IMR-90 (cell line): ENCODE measurements around the gene IL6. TPM values are rescaled to one million over a fixed set of nuclear protein-coding genes. Genes with fewer than 3 reads are reported as not detected.
A peak's percentile ranks its signal among the peaks of the same experiment; 100 is the strongest.
"Not testable (repeated sequence)": the region's sequence is repeated elsewhere in the genome, so short reads cannot be mapped to it uniquely, and the experiment has no call there.

ENCODE experiments used
- ATAC-seq: fragments of 200-7000 bp; cut with Tn5 transposase; 2 replicates; pipeline ENCODE4 v1.9.1; 2020; ENCODE audit warnings: low read depth, mild to moderate bottlenecking, moderate library complexity
- BruUV-seq: library from RNA; stranded (reverse); fragments of 400-500 nt; replicated peaks from 2 replicates; lab custom pipeline; 2021; lab: Mats Ljungman, UMichigan
- CTCF ChIA-PET: fragments of 300-600 bp; formaldehyde crosslinking; extraction: SDS; loops from one replicate; lab custom pipeline; 2021; ENCODE audit warnings: antibody characterized with exemption; lab: Yijun Ruan, JAX
- POLR2A ChIA-PET: fragments of 300-600 bp; sonication (Branson Sonifier 250); formaldehyde crosslinking; loops from one replicate; lab custom pipeline; 2022; ENCODE audit warnings: antibody characterized with exemption; ENCODE audit not compliant: unreplicated experiment; lab: Charles Lee
- DNase-seq: peaks from one replicate; pipeline ENCODE4 v3.0.0; 2013
- H2AFZ ChIP-seq: replicated peaks from 2 replicates; pipeline ENCODE3; 2013; ENCODE audit warnings: low read length, mild to moderate bottlenecking; ENCODE audit not compliant: poor library complexity
- H2AK5ac ChIP-seq: 2 replicates; pipeline ENCODE4 v1.6.1; 2013; ENCODE audit warnings: low read depth, low read length, inconsistent platforms
- H2AK9ac ChIP-seq: replicated peaks from 2 replicates; pipeline ENCODE3; 2013; ENCODE audit warnings: mild to moderate bottlenecking, low read depth, low read length, moderate library complexity; ENCODE audit not compliant: poor library complexity
- H2BK120ac ChIP-seq: 2 replicates; pipeline ENCODE4 v1.6.1; 2013; ENCODE audit warnings: low read depth, low read length, inconsistent platforms
- H2BK15ac ChIP-seq: 3 replicates; pipeline ENCODE4 v1.6.1; 2013; ENCODE audit warnings: low read depth, low read length, inconsistent platforms
- H2BK20ac ChIP-seq: 2 replicates; pipeline ENCODE4 v1.6.1; 2013; ENCODE audit warnings: low read depth, mild to moderate bottlenecking, inconsistent platforms, low read length, moderate library complexity
- H2BK5ac ChIP-seq: 2 replicates; pipeline ENCODE4 v1.6.1; 2013; ENCODE audit warnings: mild to moderate bottlenecking, low read depth, low read length, inconsistent platforms; ENCODE audit not compliant: poor library complexity, severe bottlenecking
- H3K14ac ChIP-seq: replicated peaks from 2 replicates; pipeline ENCODE4 v1.6.1; 2013; ENCODE audit warnings: low read depth, low read length, inconsistent platforms
- H3K18ac ChIP-seq: 2 replicates; pipeline ENCODE4 v1.6.1; 2013; ENCODE audit warnings: low read depth, low read length, control low read depth
- H3K23ac ChIP-seq: 2 replicates; pipeline ENCODE4 v1.6.1; 2013; ENCODE audit warnings: low read depth, low read length, inconsistent platforms
- H3K27ac ChIP-seq: 2 replicates; pipeline ENCODE4 v1.5.1; 2013; ENCODE audit warnings: mild to moderate bottlenecking, control low read depth, low read length; ENCODE audit not compliant: insufficient read depth
- H3K27me3 ChIP-seq: 2 replicates; pipeline ENCODE4 v1.6.1; 2013; ENCODE audit warnings: low read length; ENCODE audit not compliant: control insufficient read depth, insufficient read depth
- H3K36me3 ChIP-seq: 2 replicates; pipeline ENCODE4 v1.6.1; 2013; ENCODE audit warnings: low read length, mixed read lengths; ENCODE audit not compliant: control insufficient read depth, insufficient read depth
- H3K4ac ChIP-seq: 2 replicates; pipeline ENCODE4 v1.6.1; 2013; ENCODE audit warnings: low read depth, low read length, inconsistent platforms
- H3K4me1 ChIP-seq: 2 replicates; pipeline ENCODE4 v1.6.1; 2013; ENCODE audit warnings: low read length, mixed read lengths; ENCODE audit not compliant: control insufficient read depth, insufficient read depth
- H3K4me2 ChIP-seq: 2 replicates; pipeline ENCODE4 v1.6.1; 2013; ENCODE audit warnings: low read depth, mild to moderate bottlenecking, control low read depth, low read length, moderate library complexity
- H3K4me3 ChIP-seq: 2 replicates; pipeline ENCODE4 v1.5.1; 2013; ENCODE audit warnings: low read depth, mild to moderate bottlenecking, control low read depth, low read length, moderate library complexity; ENCODE audit not compliant: insufficient read depth
- H3K56ac ChIP-seq: 2 replicates; pipeline ENCODE4 v1.6.1; 2013; ENCODE audit warnings: low read length, inconsistent platforms; ENCODE audit not compliant: insufficient read depth; ENCODE audit errors: extremely low read depth
- H3K79me1 ChIP-seq, 2 experiments: 2 replicates each; pipeline ENCODE4 v1.6.1; 2013; ENCODE audit warnings: low read length in 2 of 2, inconsistent platforms in 1 of 2, low read depth in 1 of 2
- H3K9ac ChIP-seq: 2 replicates; pipeline ENCODE4 v1.6.1; 2013; ENCODE audit warnings: low read depth, low read length, control low read depth
- H3K9me1 ChIP-seq: 2 replicates; pipeline ENCODE4 v1.6.1; 2013; ENCODE audit warnings: low read length, inconsistent platforms; ENCODE audit not compliant: insufficient read depth
- H3K9me3 ChIP-seq: 2 replicates; pipeline ENCODE4 v1.6.1; 2013; ENCODE audit warnings: low read length; ENCODE audit not compliant: control insufficient read depth, insufficient read depth
- H4K20me1 ChIP-seq: 2 replicates; pipeline ENCODE4 v1.6.1; 2013; ENCODE audit warnings: low read length, inconsistent platforms; ENCODE audit not compliant: insufficient read depth
- H4K5ac ChIP-seq: 2 replicates; pipeline ENCODE4 v1.6.1; 2013; ENCODE audit warnings: mild to moderate bottlenecking, low read depth, low read length, control low read depth
- H4K8ac ChIP-seq, 2 experiments: 2 replicates each; pipeline ENCODE4 v1.6.1; 2013; ENCODE audit warnings: low read depth in 2 of 2, low read length in 2 of 2, control low read depth in 1 of 2, inconsistent platforms in 1 of 2
- H4K91ac ChIP-seq: 2 replicates; pipeline ENCODE4 v1.6.1; 2013; ENCODE audit warnings: low read depth, low read length, inconsistent platforms; ENCODE audit not compliant: insufficient read depth
- MAFK ChIP-seq: IDR thresholded peaks from 2 replicates; pipeline ENCODE4 v1.6.1; 2012; ENCODE audit warnings: low read depth, low read length, improper control_type of control experiment
- RAD21 ChIP-seq: IDR thresholded peaks from 2 replicates; pipeline ENCODE4 v1.6.1; 2012; ENCODE audit warnings: low read length, improper control_type of control experiment
- WGBS, 2 experiments: methylation state at CpG; one replicate each; pipeline versions ENCODE4 v1.1.5 to v1.1.7; 2013; ENCODE audit warnings: missing lambda C conversion rate in 2 of 2; ENCODE audit not compliant: insufficient read length in 1 of 2; ENCODE audit errors: extremely low coverage in 2 of 2; 5-methylcytosine and 5-hydroxymethylcytosine counted together
- dilution Hi-C: fragments of 300-500 bp; cut with HindIII; formaldehyde crosslinking; loops from one replicate; pipeline ENCODE4 v1.14.3; 2018; ENCODE audit warnings: low sequenced_read_pairs; ENCODE audit not compliant: unreplicated experiment
- in situ Hi-C: fragments of 300-500 bp; cut with MboI; formaldehyde crosslinking; loops from 3 replicates; pipeline ENCODE4 v1.14.3; 2019; ENCODE audit warnings: low sequenced_read_pairs, inconsistent platforms, mixed read lengths
- intact Hi-C: fragments of 100-400 bp; cut with micrococcal nuclease; formaldehyde crosslinking; loops from 2 replicates; pipeline ENCODE4 v1.10.0; 2022
- polyA plus RNA-seq, 3 experiments: library from polyadenylated mRNA; depleted of rRNA; stranded (reverse); fragments of >200 nt; gene quantifications; 2 replicates each; pipeline ENCODE4 v1.2.3, GENCODE V29; 2012; ENCODE audit warnings: low replicate concordance in 1 of 3
- total RNA-seq: library from RNA; depleted of rRNA; stranded (reverse); fragments of >200 nt; gene quantifications from 2 replicates; pipeline ENCODE4 v1.2.3, GENCODE V29; 2012

IL6 gene
- total and polyA plus RNA-seq, 2 of the 4 experiments (the other 2 are of a cell fraction), result 15.2 to 50.8 TPM

DNA sequence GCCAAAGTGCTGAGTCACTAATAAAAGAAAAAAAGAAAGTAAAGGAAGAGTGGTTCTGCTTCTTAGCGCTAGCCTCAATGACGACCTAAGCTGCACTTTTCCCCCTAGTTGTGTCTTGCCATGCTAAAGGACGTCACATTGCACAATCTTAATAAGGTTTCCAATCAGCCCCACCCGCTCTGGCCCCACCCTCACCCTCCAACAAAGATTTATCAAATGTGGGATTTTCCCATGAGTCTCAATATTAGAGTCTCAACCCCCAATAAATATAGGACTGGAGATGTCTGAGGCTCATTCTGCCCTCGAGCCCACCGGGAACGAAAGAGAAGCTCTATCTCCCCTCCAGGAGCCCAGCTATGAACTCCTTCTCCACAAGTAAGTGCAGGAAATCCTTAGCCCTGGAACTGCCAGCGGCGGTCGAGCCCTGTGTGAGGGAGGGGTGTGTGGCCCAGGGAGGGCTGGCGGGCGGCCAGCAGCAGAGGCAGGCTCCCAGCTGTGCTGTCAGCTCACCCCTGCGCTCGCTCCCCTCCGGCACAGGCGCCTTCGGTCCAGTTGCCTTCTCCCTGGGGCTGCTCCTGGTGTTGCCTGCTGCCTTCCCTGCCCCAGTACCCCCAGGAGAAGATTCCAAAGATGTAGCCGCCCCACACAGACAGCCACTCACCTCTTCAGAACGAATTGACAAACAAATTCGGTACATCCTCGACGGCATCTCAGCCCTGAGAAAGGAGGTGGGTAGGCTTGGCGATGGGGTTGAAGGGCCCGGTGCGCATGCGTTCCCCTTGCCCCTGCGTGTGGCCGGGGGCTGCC is at the start of gene IL6 (continued):
- TF ChIP-seq MAFK, result peak; percentile 95
- TF ChIP-seq RAD21, result peak; percentile 35

DNA sequence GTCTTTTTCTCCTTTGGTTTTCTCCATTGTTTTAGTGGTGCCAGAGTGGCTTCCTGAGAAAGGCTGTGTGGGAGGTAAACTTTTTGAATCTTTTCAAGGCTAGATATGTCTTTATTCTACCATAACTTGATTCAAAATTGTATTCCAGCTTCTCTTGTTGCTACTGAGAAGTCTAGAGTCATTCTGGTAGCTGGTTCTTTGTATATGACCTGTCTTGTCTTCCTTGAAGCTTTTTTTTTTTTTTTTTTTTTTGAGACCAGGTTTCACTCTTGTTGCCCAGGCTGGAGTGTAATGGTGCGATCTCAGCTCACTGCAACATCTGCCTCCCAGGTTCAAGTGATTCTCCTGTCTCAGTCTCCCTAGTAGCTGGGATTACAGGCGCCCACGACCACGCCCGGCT is 49.7 kb upstream of the IL6 start:
- H3K9me1 ChIP-seq, H3K4me3 ChIP-seq, H3K56ac ChIP-seq, H4K20me1 ChIP-seq, ATAC-seq, BruUV-seq, H3K9ac ChIP-seq, dilution Hi-C loops, H2AFZ ChIP-seq, POLR2A ChIA-PET, H3K23ac ChIP-seq, H3K36me3 ChIP-seq, H3K4me2 ChIP-seq, H3K27me3 ChIP-seq, H3K9me3 ChIP-seq, intact Hi-C loops, H2AK9ac ChIP-seq, DNase-seq, H2BK20ac ChIP-seq, H3K79me1 ChIP-seq, in situ Hi-C loops, H3K27ac ChIP-seq: not testable (repeated sequence)
- Histone ChIP-seq H3K18ac (peak overlapping the region; percentile 92), H3K4me1 (peaks cover 10% of the 10 kb centered on the region), H2BK15ac (peak overlapping the region; percentile 45; the same call in 1 of the 3 replicates), H2BK5ac (peak overlapping the region; percentile 76), H3K14ac (peak overlapping the region; percentile 13; the same call in 1 of the 2 replicates), H2AK5ac (peak overlapping the region; percentile 42), H2BK120ac (peak overlapping the region; percentile 68), H4K91ac (0 out of 2 replicates have a peak overlapping the region, but pooled peaks have one; percentile 19), H4K5ac (peak overlapping the region; percentile 72; the same call in 1 of the 2 replicates), H4K8ac (peak overlapping the region; percentile 51 to 71; a peak in 3 of 4 replicates), H3K4ac (peak overlapping the region; percentile 33; the same call in 1 of the 2 replicates)
- CTCF ChIA-PET, result interaction anchor here (0.6 to 1.8 kb wide), 2 partner anchors 39 to 50 kb away, joined by 3 to 6 read pairs; partner anchors contain the start of gene IL6
- no CpG with 5 or more reads among the region's 5 CpGs for WGBS, 2 experiments
